ENCODE results near the gene DMD. TPM values are rescaled to one million over a fixed set of nuclear protein-coding genes. Genes with fewer than 3 reads are reported as not detected.

The DMD gene
- total RNA-seq, 3 donors from 2014 or later (not counting 1 experiment from before 2014, with no cell fraction given): not detected

DNA sequence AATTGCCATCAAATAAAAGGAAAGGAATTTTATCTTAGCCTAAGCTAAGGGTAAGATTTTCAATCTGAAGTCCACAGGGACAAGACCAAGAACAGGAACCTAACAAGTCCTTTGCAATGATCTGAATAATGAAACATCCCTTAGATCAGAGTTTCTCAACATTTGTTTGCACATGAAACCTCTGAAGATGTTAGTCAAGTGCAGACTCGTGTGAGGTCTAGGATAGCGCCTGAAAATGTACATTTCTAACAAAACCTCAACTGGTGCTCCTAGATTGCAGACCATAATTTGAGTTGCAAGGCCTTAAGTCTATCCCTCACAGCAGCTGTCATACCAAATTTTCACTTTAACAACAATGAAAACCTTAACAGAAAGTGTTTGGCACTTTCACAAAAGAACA, 337.6 kb downstream of the DMD start:
- no peak overlapping the region for H3K4me3 Mint-ChIP-seq
- Histone ChIP-seq H3K27me3 (ENCODE audit: control insufficient read depth, insufficient read depth, low read length) (no peaks in the 10 kb centered on the region), H3K27ac (ENCODE audit: low read length) (no peak overlapping the region), H3K36me3 (ENCODE audit: control insufficient read depth, insufficient read depth, low read length) (no peaks in the 10 kb centered on the region), H3K4me3 (ENCODE audit: low read length) (no peak overlapping the region), H3K4me1 (ENCODE audit: control insufficient read depth, insufficient read depth, low read length) (no peaks in the 10 kb centered on the region), H3K9me3 (ENCODE audit: control insufficient read depth, insufficient read depth, low read length) (no peaks in the 10 kb centered on the region)
- H3K4me1 Mint-ChIP-seq: no peaks in the 10 kb centered on the region
- intact Hi-C loops (cut with micrococcal nuclease): no loop called here
- WGBS (ENCODE audit: insufficient coverage): 72% methylated on average over 2 of the region's 2 CpGs
- H3K36me3 Mint-ChIP-seq: no peaks in the 10 kb centered on the region
- DNase-seq: no peak
- H3K9me3 Mint-ChIP-seq: peaks cover 2 to 20% of the 10 kb centered on the region in 2 donors
- ATAC-seq: no peak
- H3K27me3 Mint-ChIP-seq (ENCODE audit: low read depth in 2 of 2): no peaks in the 10 kb centered on the region
- no peak overlapping the region for H3K27ac Mint-ChIP-seq
- no peak for TF ChIP-seq CTCF (IDR thresholded peaks at IDR 0.05)

GRCh38 chrX:32871636-32872035, 339.7 kb downstream of the DMD start:
- H3K4me1 Mint-ChIP-seq: no peaks in the 10 kb centered on the region
- WGBS (ENCODE audit: insufficient coverage): 84% methylated on average over 2 of the region's 3 CpGs
- no peak overlapping the region for H3K27ac Mint-ChIP-seq
- no peak for TF ChIP-seq CTCF (IDR thresholded peaks at IDR 0.05)
- no peaks in the 10 kb centered on the region for H3K36me3 Mint-ChIP-seq
- Histone ChIP-seq H3K4me3 (ENCODE audit: low read length) (no peak overlapping the region), H3K4me1 (ENCODE audit: control insufficient read depth, insufficient read depth, low read length) (no peaks in the 10 kb centered on the region), H3K27me3 (ENCODE audit: control insufficient read depth, insufficient read depth, low read length) (no peaks in the 10 kb centered on the region), H3K36me3 (ENCODE audit: control insufficient read depth, insufficient read depth, low read length) (no peaks in the 10 kb centered on the region), H3K9me3 (ENCODE audit: control insufficient read depth, insufficient read depth, low read length) (peaks cover 6% of the 10 kb centered on the region), H3K27ac (ENCODE audit: low read length) (no peak overlapping the region)
- intact Hi-C loops (cut with micrococcal nuclease): no loop called here
- H3K27me3 Mint-ChIP-seq (ENCODE audit: low read depth in 2 of 2): no peaks in the 10 kb centered on the region
- ATAC-seq (no peak), DNase-seq (no peak)
- no peak overlapping the region for H3K4me3 Mint-ChIP-seq
- H3K9me3 Mint-ChIP-seq: peaks cover 0 to 20% of the 10 kb centered on the region in 2 donors

DNA sequence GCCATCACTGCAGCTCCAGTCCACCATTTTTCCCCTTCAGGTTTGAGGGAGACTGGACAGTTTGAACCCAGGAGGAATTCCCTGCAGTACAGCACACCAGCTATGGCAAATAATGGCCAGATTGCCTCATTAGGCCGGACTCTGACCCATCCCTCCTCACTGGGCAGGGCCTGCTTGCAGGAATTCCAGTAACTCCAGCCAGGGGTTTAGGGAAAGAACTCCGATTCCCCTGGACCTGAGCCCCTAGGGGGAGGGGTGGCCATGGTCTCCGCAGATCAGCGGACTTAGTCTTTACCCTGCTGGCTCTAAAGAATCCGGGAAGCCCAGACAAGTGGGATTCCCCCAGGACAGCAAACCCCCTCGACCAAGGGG, 342.8 kb downstream of the DMD start:
- Histone ChIP-seq H3K4me1 (ENCODE audit: control insufficient read depth, insufficient read depth, low read length) (no peaks in the 10 kb centered on the region), H3K27ac (ENCODE audit: low read length) (no peak overlapping the region), H3K36me3 (ENCODE audit: control insufficient read depth, insufficient read depth, low read length) (no peaks in the 10 kb centered on the region), H3K27me3 (ENCODE audit: control insufficient read depth, insufficient read depth, low read length) (no peaks in the 10 kb centered on the region), H3K9me3 (ENCODE audit: control insufficient read depth, insufficient read depth, low read length) (peaks cover 6% of the 10 kb centered on the region), H3K4me3 (ENCODE audit: low read length) (no peak overlapping the region)
- intact Hi-C loops (cut with micrococcal nuclease): no loop called here
- no peak for TF ChIP-seq CTCF (IDR thresholded peaks at IDR 0.05)
- no peaks in the 10 kb centered on the region for H3K27me3 Mint-ChIP-seq (ENCODE audit: low read depth in 2 of 2)
- H3K27ac Mint-ChIP-seq: no peak overlapping the region
- 74% methylated on average over 5 of the region's 6 CpGs for WGBS (ENCODE audit: insufficient coverage)
- ATAC-seq (no peak), DNase-seq (no peak)
- H3K9me3 Mint-ChIP-seq: peaks cover under 1 to 12% of the 10 kb centered on the region in 2 donors
- no peak overlapping the region for H3K4me3 Mint-ChIP-seq
- H3K4me1 Mint-ChIP-seq: no peaks in the 10 kb centered on the region
- no peaks in the 10 kb centered on the region for H3K36me3 Mint-ChIP-seq

GRCh38 chrX:32867781-32868523, 343.4 kb downstream of the DMD start:
- no peaks in the 10 kb centered on the region for H3K36me3 ChIP-seq (ENCODE audit: control insufficient read depth, insufficient read depth, low read length)
- TF ChIP-seq CTCF (IDR thresholded peaks at IDR 0.05): no peak
- H3K4me1 Mint-ChIP-seq: no peaks in the 10 kb centered on the region
- no peaks in the 10 kb centered on the region for H3K4me1 ChIP-seq (ENCODE audit: control insufficient read depth, insufficient read depth, low read length)
- peaks cover 6% of the 10 kb centered on the region for H3K9me3 ChIP-seq (ENCODE audit: control insufficient read depth, insufficient read depth, low read length)
- no peak overlapping the region for H3K4me3 Mint-ChIP-seq
- WGBS (ENCODE audit: insufficient coverage): 92% methylated on average over 15 of the region's 17 CpGs
- H3K4me3 ChIP-seq (ENCODE audit: low read length): no peak overlapping the region
- H3K27ac Mint-ChIP-seq: no peak overlapping the region
- no peak overlapping the region for H3K27ac ChIP-seq (ENCODE audit: low read length)
- DNase-seq: no peak
- peaks cover 2 to 10% of the 10 kb centered on the region in 2 donors for H3K9me3 Mint-ChIP-seq
- intact Hi-C loops (cut with micrococcal nuclease): no loop called here
- H3K27me3 ChIP-seq (ENCODE audit: control insufficient read depth, insufficient read depth, low read length): no peaks in the 10 kb centered on the region
- H3K36me3 Mint-ChIP-seq: no peaks in the 10 kb centered on the region
- no peaks in the 10 kb centered on the region for H3K27me3 Mint-ChIP-seq (ENCODE audit: low read depth in 2 of 2)
- no peak for ATAC-seq

Data from natural killer cell (primary cell).